Hepatic stellate cell (primary cell): ENCODE data around the gene DNMT1.

Source experiments
- DNase-seq: peaks from one replicate; pipeline ENCODE4 v3.0.0; 2011; ENCODE audit warnings: low spot score

The DNMT1 gene

DNA sequence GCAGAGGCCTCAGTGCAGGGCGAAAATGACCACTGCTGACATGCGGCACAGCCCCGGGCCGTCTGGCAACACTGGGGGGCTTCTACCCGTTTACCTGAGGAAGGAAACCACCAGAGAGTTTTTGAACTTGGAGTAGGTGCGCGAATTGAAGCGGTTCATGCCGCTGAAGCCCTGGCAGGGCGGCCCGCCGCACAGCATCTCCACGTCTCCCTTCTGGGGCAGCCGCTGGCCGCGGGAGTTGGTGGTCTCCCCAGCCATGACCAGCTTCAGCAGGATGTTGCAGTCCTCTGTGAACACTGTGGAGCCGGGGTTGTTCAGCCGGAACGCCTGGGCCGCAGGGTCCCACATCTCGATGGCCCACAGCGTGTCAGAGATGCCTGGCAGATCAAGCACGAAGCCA lies 54.8 kb downstream of the DNMT1 start:
- no peak for DNase-seq

DNA sequence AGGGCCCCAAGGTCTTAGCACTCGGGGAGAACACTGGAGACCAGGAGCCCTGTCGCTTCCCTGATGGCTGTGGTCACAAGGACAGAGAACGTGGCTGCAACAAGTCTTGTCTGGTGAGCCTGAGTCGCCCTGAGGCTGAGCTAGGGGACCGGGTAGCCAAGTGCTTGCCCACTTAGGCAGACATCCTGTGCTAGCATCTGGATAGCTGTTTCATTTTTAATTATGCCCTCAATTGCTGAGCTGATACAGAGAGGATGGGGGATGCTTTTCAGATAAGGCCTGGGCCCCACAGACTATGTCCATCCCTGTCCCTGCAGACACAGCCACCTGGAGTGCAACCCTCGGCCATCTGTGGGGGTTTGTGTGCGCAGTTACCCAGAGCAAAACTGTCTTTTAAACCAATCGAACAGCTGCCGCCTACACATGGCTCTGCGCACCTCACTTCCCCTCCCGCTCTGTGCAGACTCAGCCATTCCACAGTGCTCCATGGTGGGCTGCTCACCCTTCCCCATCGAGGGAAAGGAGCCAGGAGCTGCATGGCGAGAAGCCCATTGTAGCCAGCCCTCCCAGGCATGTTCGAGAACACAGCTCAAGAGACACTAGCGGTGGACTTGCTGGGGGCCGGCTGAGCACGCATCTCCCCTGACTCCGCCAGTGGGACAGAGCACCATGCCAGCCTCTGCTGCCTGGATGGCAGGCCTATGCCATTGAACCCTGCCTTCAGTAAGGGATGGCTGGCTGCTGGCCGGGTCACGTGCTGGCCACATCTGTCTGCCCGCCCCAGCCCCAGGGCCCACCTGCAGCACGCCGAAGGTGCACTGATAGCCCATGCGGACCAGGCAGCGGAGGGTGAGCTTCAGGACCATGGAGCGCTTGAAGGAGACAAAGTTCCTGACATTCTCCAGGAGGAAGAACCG lies 55.6 kb downstream of the DNMT1 start:
- no peak for DNase-seq

DNA sequence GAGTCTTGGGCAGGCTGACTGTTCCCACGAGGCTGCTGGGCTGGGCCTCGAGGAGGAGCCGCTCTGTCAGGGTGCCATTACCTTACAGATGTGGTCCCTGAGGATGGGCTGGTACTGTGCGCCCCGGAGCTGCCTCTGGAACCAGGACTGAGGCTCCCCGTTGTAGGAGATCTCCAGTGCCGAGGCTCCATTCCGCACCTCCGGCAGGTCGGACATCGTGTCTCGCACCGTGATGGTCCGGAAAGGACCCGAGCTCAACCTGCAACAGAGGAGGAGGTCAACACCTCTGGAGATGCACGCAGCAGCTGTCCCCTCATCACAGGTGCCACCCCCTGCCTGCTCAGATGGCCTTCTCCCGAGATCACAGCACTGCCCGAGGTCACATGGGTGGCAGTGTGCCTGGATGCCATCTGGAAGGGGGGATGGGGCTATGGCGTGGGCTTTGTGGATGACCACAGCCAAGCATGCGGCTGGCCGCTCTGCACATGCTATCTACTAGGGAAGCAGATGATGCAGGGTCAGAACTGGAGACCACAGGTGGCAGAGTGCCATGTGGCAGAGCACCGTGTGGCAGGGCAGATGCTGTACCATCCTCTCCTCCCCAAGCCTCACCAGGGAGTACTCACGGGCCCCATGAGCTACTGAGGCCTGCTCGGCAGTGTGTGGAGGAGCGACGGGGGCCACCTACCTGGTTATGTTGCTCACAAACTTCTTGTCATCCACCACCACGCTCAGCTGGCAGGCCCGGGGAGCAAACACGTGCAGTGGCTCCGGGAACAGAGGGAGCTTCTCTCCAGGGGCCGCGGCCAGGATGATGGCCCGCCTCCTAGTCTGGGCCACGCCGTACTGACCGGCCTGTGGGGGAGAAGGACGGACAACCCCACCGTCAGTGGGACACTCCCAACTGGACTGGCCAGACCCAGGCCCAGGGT lies 56.7 kb downstream of the DNMT1 start:
- no peak for DNase-seq

DNA sequence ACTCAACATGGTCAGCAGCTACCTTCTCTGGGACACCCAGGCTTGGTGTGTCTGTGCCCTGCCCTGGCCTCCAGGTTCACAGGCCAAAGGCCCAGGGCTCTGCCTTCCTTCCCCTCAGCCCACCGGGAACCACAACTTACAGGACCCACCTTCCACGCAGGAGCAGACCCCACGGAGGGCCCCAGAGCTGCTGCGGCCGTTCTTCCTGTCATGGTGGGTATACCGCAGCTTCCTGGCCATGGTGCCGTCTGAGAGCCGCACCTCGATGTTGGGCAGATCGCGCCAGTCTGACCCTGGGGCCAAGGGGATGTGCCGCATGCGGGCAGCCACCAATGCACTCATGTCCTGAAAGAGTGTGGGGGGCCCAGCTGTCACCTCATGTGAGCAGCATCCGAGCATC lies 57.8 kb downstream of the DNMT1 start:
- no peak for DNase-seq

DNA sequence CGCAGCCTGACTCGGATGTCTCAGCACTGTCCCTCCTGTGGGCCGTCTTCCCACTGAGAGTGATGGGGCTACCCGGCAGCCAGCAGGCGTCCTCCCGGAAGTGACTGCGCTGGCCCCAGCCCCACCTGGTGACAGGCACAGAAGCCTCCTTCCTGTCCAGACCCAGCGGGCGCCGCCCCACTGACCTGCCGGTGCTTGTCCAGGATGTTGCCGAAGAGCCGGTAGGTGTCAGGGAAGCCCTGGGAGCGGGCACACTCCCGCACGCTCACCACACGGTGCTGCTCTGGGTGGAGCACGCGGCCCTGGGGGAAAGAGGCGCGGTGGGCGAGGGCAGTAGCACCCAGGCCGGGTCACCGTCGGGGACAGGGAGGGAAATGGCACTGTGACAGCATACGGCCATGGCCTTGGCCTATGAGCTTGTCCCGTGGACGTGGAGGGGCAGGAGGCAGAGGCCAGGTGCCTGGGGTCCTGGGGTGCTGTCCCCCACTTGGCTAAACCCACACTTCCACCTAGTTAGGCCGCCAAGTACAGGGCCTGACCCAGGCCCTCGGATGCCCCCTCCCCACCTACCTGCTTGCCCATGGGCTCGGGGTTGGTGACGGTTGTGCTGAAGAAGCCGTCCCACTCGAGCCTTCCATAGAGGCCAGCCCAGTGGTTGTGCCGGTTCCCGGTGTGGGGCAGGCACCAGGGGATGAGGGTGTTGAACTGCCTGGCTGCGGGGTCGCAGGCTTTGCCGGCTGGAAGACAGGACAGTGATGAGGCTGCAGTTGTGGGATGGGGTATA lies 59.0 kb downstream of the DNMT1 start:
- DNase-seq = no peak

DNA sequence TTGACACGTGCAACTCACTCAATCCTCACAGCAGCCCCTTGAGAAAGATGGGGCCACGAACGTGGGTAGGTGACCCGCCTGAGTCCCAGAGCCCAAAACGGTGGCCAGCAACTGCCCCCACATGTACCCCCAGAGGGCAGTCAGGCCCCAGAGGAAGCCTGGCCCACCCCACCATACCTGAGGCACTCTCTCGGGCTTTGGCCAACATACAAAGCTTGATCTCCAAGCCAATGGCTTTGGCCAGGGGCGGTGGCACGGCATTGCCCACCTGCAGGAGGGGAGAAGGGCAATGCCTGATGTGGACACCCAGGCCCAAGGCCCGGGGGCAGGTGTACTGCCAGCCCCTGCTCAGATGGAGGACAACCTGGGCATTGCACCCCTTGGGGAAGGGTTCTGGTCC lies 60.7 kb downstream of the DNMT1 start:
- no peak for DNase-seq

DNA sequence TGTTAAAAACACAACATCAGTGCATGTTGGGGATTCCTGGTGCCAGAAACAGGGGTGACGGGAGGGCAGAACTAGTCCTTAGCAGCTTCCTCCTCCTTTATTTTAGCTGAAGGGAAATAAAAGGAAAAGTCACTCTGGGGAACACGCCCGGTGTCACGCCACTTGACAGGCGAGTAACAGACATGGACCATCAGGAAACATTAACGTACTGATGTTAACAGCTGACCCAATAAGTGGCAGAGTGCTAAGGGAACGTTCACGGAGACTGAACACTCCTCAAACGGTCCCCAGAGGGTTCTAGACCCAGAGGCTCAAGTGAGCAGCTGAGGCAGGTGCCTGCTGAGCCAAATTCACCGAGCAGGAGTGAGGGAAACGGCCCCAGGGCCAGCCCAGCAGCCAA lies 61.2 kb downstream of the DNMT1 start:
- DNase-seq = no peak

DNA sequence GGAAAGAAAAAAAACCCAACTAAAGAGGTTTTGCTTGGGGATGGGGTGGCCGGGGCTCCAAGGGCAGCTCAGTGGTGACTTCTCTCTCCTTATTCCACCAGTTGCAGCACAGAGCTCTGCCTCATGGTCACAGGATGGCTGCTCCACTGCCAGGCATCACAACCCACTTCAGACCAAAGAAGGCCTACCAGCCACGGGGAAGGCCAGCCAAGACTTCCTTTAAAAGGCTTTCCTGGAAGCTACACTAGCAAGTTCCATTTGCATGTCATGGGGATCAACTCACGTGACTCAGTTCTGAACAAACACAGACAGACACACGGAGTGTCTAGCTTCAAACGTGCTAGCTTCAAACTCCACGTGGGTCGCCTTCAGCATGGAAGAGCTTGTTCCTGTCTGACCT lies 61.8 kb downstream of the DNMT1 start:
- DNase-seq = no peak

DNA sequence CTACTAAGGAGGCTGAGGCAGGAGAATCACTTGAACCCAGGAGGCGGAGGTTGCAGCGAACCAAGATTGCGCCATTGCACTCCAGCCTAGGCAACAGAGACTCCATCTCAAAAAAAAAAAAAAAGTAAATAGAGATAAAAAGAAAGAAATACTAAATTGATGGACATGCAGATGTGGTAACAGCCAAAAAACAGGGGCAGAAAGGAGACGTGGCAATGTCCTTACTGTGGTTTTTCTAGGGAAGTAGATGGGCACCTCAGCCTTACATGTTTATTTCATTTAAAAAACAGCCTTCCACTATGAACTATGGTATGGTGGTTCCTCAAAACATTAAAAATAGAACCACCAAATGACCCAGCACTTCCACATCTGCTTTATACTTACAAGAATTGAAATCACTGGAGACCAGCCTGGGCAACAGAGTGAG lies 68.5 kb downstream of the DNMT1 start:
- DNase-seq = no peak

DNA sequence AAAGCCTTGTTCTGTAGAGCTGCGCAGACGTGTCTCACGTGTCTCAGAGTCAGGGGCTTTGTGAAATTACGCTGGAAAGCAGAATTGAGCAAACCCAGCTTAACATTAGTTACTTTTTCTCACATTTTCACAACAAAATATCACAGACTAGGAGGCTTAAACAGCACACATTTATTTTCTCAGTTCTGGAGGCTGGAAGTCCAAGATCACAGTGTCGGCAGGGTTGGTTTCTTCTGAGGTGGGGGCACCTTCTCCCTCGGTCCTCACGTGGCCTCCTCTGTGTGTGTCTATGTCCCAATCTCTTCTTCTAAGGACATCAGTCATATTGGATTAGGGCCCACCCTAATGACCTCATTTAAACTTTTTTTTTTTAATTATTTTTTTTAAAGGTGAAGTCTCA lies 70.3 kb downstream of the DNMT1 start:
- no peak for DNase-seq

DNA sequence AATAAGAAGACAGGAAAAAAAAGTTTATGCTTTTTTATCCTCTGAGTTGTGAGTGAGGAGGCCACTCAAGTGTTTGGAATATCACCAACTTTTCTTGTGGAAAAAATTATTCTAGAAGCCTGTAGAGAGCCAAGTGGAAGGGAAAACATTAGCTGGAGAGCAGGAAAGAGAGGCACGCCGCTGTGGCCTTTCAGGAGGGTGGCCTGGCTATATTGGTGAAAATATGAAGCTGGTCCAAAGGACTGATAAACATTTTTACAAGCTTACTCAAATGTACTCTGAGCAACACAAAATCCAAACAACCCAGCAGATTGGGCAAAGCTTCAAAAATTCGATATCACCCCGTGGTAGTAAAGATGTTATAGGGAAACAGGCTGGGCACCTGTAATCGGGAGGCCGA lies 72.7 kb downstream of the DNMT1 start:
- no peak for DNase-seq

DNA sequence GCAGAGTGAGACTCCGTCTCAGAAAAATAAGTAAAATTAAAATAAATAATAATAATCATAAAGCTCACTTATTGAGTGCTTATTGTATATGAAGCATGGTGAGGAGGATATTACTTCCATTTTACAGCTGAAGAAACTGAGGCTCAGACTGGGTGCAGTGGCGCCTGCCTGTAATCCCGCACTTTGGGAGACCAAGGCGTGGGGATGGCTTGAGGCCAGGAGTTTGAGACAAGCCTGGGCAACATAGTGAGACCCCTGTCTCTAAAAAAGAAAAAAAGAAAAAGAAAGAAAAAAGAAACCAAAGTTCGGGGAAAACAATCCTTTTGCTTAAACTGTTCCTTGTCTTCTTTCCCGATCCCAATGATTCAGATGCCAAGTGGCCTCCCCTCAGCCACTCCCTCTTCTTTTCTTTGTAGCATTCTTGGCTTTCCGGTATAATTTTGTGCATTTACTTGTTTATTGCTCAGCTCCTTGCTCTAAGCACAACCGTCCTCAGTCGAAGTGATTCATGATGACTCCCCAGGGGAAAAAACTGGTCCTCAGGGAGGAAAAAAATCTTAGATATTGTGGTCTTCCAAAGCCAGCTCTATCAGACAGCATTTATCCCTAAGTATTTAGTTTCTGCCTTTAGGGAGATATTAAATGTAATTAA lies 74.1 kb downstream of the DNMT1 start:
- DNase-seq = peak; percentile 73

DNA sequence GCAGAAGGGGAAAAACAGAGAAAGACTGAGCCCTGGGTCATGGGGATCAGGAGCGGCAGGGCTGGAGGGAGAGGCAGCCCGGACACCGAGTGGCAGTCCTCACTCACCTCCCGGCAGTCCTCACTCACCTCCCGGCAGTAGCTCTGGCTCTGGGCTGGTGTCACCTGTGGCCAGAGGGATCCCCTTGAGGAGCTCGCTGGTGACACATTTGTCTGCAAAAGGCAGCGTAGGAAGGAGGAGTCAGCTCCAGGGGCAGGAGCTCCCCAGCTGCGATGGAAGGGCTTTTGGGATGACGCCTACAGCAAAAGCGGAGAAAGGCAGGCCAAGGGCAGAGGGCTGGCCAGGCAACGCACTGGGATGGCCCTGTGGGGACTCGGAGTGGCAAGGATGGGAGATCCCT lies 75.8 kb downstream of the DNMT1 start:
- no peak for DNase-seq

DNA sequence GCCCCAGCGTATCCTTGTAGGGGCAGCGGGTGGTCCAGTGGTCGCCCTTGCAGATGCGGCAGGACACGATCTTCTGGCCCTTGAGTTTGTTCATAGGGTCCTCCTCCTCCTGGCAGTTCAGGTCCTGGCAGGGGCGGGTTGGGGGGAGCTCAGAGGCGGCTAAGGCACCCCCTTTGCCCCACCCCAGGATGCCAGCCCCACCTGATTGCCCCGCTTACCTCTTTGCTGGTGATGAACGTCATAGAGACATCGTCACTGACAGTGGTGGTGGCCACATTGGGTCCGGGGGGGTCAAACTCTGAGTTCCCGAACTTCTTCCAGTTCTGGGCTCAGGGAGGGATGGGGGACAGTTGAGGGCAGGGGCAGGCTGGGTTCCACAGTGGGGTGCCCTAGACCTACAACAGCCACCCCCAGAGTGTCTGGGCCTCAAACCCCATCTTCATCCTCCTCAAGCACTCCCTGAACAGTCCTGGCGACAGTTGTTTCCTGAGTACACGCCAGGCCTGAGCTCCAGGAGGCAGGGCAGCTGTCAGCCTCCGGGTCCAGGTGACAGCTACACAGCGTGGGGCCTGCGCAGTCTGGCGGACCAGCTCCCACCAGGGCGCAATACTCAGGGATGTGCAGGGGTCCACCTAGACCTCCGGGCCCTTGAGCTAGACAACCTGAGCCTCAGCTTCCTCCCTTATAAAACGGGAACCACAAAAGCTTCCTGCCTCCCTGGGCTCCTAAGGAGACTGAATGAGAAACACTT lies 77.7 kb downstream of the DNMT1 start:
- no peak for DNase-seq

DNA sequence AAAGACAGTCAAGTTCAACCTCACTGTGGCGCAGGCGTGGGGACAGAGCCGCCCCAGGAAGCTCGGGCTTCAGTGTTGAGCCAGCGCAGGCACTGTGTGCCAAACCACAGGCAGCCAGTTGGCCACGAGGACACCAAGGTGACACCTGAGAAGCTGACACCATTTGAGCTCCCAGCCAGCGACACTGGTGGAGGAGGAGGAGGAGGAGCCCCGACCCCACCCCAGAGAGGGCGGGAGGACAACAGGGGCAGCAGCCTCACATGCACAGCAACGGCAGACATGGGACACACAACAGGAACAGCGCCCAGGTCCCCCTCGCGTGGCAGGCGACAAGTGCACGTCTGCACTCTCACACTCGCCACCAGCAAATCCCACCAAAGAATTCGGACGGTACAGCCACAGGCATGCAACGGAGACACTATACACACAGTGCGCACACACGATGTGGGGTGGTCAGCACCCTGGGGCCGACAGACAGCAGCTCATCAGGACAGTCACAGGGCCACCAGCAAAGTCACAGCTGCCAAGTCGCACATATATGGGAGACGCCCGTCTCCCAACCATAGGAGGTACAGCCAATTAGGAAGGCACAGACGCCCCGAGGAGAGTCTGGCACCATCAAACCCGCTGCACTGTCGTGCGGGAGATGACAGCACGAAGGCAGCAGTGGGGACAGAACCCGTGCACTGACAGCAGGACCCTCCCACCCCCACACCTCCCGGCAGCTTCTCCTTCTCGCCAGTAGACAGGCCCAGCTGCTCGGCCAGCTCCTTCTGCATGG lies 78.5 kb downstream of the DNMT1 start:
- DNase-seq = no peak

DNA sequence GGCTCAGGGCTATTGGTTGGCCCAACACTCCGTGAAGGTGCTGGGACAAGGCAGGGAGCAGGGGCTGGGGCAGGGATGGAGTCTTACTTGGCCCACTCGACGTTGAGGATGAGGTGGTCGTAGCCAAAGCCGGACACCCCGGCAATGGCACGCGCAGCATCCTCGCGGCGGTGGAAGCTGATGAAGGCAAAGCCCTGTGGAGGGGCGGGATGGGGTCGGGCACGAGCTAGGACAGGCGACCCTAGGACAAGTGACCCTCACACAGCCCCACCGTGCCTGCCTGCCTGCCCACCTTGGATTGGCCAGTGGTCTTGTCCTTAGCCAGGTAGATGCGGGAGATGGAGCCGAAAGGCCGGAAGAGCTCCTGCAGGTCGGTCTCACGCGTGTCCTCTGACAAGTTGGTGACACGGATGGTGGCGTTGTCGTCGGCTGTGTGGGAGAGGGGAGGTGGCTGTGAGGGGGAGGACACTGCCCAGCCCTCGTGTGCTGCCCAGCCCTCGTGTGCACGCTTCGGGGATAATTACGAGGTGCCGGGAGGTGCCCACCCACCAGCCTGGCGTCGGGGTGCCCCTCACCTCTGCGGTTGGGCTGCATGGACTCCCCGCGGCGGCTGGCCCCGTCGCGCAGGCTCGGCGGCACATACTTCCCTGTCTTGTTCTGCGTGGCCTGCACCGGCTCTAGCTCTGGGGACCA lies 79.2 kb downstream of the DNMT1 start:
- no peak for DNase-seq

DNA sequence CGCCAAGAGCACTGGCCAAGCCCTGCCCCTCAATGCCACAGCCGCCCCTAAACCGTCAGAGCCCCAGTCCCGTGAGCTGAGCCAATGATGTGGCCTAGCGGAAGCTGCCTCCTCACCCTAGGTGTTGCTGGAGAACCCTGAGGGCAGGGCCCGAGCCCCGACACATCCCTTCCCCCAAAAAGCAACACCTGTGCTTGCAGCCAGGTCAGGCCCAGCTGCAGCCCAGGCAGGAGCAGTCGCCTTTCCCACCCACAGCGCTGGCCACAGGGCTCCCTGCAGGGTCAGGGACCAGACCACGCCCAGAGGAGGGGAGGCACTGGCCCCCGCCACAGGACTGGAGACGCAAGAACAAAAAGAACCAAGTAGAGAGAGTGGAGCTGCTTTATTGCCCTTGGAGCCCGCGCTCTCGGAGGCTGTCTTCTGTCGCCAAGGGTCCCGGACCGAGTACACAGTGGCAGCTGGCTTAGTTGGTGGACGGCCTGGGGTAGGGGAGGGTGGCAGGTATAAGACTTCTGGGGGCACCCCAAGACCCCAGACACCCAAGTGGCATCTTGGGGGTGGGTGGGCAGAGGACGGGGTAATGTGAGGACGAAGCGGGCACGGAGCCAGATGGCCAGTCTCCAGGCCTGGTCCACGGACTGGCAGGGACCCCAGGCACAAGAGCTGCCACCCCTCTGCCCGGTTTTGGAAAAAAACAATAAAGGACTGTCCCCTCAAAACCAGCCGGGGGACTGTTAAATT lies 79.9 kb downstream of the DNMT1 start:
- DNase-seq = no peak

DNA sequence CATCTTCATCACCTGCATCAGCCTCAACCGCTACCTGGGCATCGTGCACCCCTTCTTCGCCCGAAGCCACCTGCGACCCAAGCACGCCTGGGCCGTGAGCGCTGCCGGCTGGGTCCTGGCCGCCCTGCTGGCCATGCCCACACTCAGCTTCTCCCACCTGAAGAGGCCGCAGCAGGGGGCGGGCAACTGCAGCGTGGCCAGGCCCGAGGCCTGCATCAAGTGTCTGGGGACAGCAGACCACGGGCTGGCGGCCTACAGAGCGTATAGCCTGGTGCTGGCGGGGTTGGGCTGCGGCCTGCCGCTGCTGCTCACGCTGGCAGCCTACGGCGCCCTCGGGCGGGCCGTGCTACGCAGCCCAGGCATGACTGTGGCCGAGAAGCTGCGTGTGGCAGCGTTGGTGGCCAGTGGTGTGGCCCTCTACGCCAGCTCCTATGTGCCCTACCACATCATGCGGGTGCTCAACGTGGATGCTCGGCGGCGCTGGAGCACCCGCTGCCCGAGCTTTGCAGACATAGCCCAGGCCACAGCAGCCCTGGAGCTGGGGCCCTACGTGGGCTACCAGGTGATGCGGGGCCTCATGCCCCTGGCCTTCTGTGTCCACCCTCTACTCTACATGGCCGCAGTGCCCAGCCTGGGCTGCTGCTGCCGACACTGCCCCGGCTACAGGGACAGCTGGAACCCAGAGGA lies 80.6 kb downstream of the DNMT1 start:
- no peak for DNase-seq
